Glutamatergic neuron (in vitro differentiated cells): Measurements from ENCODE around the gene NUDCD3. TPM values are rescaled to one million over a fixed set of nuclear protein-coding genes. Genes with fewer than 3 reads are reported as not detected.

Source experiments
- DNase-seq: peaks from one replicate; pipeline ENCODE4 v3.0.0; 2022
- H3K27ac Mint-ChIP-seq: one replicate; pipeline ENCODE4 v1.8.0; 2020; ENCODE audit warnings: mild to moderate bottlenecking, mixed read lengths, inconsistent platforms; ENCODE audit not compliant: unreplicated experiment
- H3K27me3 Mint-ChIP-seq: one replicate; pipeline ENCODE4 v1.8.0; 2020; ENCODE audit warnings: mild to moderate bottlenecking, moderate library complexity, mixed read lengths, inconsistent platforms; ENCODE audit not compliant: unreplicated experiment
- H3K36me3 Mint-ChIP-seq: one replicate; pipeline ENCODE4 v1.8.0; 2020; ENCODE audit warnings: mild to moderate bottlenecking, mixed read lengths, inconsistent platforms; ENCODE audit not compliant: unreplicated experiment
- H3K4me1 Mint-ChIP-seq: one replicate; pipeline ENCODE4 v1.8.0; 2020; ENCODE audit warnings: mild to moderate bottlenecking, low read depth, mixed read lengths, inconsistent platforms; ENCODE audit not compliant: unreplicated experiment
- H3K4me3 Mint-ChIP-seq: one replicate; pipeline ENCODE4 v1.8.0; 2020; ENCODE audit warnings: mild to moderate bottlenecking, mixed read lengths, inconsistent platforms; ENCODE audit not compliant: unreplicated experiment
- H3K9me3 Mint-ChIP-seq: one replicate; pipeline ENCODE4 v1.8.0; 2020; ENCODE audit warnings: mild to moderate bottlenecking, moderate library complexity, mixed read lengths, inconsistent platforms; ENCODE audit not compliant: unreplicated experiment
- CTCF ChIP-seq: fragments of 200-600 bp; sonication (generic); IDR thresholded peaks from one replicate; pipeline ENCODE4 v1.5.0; 2021; ENCODE audit not compliant: partially characterized antibody, unreplicated experiment
- total RNA-seq: library from RNA; stranded (reverse); fragmentation: NEBNext Ultra II Directional; extraction: Animal tissue kit (Norgen Biotek cat#: 25700); gene quantifications from one replicate; pipeline ENCODE4 v1.2.1, GENCODE V29; 2021; ENCODE audit not compliant: unreplicated experiment

The NUDCD3 gene
- total RNA-seq, 1 donor from 2014 or later: 151 TPM

GRCh38 chr7:44486693-44487092, 3.8 kb downstream of the NUDCD3 start:
- peaks cover 2% of the 10 kb centered on the region for H3K27me3 Mint-ChIP-seq
- H3K36me3 Mint-ChIP-seq: peaks cover 20% of the 10 kb centered on the region
- no peak for DNase-seq
- no peak overlapping the region for H3K27ac Mint-ChIP-seq
- H3K9me3 Mint-ChIP-seq: peaks cover 8% of the 10 kb centered on the region
- H3K4me3 Mint-ChIP-seq: peak overlapping the region; percentile 74
- TF ChIP-seq CTCF: no peak
- H3K4me1 Mint-ChIP-seq: peaks cover 26% of the 10 kb centered on the region

- no peak for DNase-seq
- Mint-ChIP-seq H3K36me3 (peaks cover 20% of the 10 kb centered on the region), H3K27ac (no peak overlapping the region), H3K4me1 (peaks cover 26% of the 10 kb centered on the region), H3K9me3 (peaks cover 5% of the 10 kb centered on the region), H3K4me3 (peak overlapping the region; percentile 69), H3K27me3 (peaks cover 2% of the 10 kb centered on the region)
- TF ChIP-seq CTCF: no peak
Measured at GRCh38 chr7:44486001-44486400, 4.5 kb downstream of the NUDCD3 start.

GRCh38 chr7:44484482-44485313, 5.8 kb downstream of the NUDCD3 start:
- TF ChIP-seq CTCF: no peak
- Mint-ChIP-seq H3K9me3 (peaks cover 1% of the 10 kb centered on the region), H3K36me3 (peaks cover 20% of the 10 kb centered on the region), H3K4me1 (peaks cover 24% of the 10 kb centered on the region), H3K4me3 (no peak overlapping the region), H3K27ac (peak overlapping the region; percentile 10), H3K27me3 (no peaks in the 10 kb centered on the region)
- no peak for DNase-seq

- Mint-ChIP-seq H3K27me3 (no peaks in the 10 kb centered on the region), H3K9me3 (no peaks in the 10 kb centered on the region), H3K36me3 (peaks cover 20% of the 10 kb centered on the region), H3K27ac (no peak overlapping the region), H3K4me3 (no peak overlapping the region), H3K4me1 (peaks cover 14% of the 10 kb centered on the region)
- no peak for TF ChIP-seq CTCF
- DNase-seq: no peak
Measured at GRCh38 chr7:44482502-44483485, 7.7 kb downstream of the NUDCD3 start.

- H3K27me3 Mint-ChIP-seq: no peaks in the 10 kb centered on the region
- TF ChIP-seq CTCF: no peak
- no peaks in the 10 kb centered on the region for H3K9me3 Mint-ChIP-seq
- H3K27ac Mint-ChIP-seq: no peak overlapping the region
- peaks cover 8% of the 10 kb centered on the region for H3K36me3 Mint-ChIP-seq
- no peak overlapping the region for H3K4me3 Mint-ChIP-seq
- DNase-seq: no peak
- H3K4me1 Mint-ChIP-seq: peaks cover 13% of the 10 kb centered on the region
Measured at GRCh38 chr7:44477938-44478337, 12.5 kb downstream of the NUDCD3 start.
